ENCODE measurements around the gene HSFX2. TPM values are rescaled to one million over a fixed set of nuclear protein-coding genes. Genes with fewer than 3 reads are reported as not detected.
"Not testable (repeated sequence)": the region's sequence is repeated elsewhere in the genome, so short reads cannot be mapped to it uniquely, and the experiment has no call there.

The HSFX2 gene, protein sequence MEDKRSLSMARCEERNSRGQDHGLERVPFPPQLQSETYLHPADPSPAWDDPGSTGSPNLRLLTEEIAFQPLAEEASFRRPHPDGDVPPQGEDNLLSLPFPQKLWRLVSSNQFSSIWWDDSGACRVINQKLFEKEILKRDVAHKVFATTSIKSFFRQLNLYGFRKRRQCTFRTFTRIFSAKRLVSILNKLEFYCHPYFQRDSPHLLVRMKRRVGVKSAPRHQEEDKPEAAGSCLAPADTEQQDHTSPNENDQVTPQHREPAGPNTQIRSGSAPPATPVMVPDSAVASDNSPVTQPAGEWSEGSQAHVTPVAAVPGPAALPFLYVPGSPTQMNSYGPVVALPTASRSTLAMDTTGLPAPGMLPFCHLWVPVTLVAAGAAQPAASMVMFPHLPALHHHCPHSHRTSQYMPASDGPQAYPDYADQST
- polyA plus RNA-seq (1.3 TPM in 1 of 2 replicates, not detected in the other), polyA minus RNA-seq (not detected in 2 replicates)

DNA sequence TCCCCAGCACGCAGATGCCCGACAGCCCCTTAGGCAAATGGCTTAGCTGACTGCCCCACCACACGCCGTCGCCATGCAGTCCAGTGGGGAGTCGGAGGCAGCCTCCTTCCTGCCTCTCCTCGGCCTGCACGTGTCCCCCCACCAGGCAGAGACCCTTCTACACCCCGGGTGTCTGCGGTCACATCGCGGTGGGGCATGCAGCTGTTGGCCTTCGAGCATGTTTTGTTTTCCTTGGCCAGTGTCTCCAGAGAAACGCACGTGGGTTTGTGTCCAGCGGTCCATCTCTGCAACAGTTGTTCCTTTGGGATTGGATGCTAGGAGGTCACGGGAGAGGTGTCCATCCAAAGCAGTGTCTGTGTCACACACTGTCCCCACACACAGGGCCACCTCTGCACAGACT is at the start of gene HSFX2:
Gene HSFX2, minus strand, starts transcription at position 101 of the 400 bp plus-strand sequence. CDS start 614 bp downstream, outside the sequence.
- H3K27ac ChIP-seq (ENCODE audit: low read length); H4K20me1 ChIP-seq (ENCODE audit: insufficient read depth); H3K4me2 ChIP-seq (ENCODE audit: low read length); H3K9me2 ChIP-seq (ENCODE audit: insufficient read depth, low read length); H3K79me2 ChIP-seq (replicated peaks; ENCODE audit: insufficient read depth, low read length); H3K4me3 ChIP-seq (ENCODE audit: low read length); H2AFZ ChIP-seq (ENCODE audit: low read depth, low read length); H3K9ac ChIP-seq (ENCODE audit: low read length); H3K27me3 ChIP-seq (ENCODE audit: insufficient read depth, low read depth, low read length); H3F3A ChIP-seq (ENCODE audit: insufficient read depth, low read length, poor library complexity, severe bottlenecking); H3K36me3 ChIP-seq (ENCODE audit: insufficient read depth, low read length); H3K9me3 ChIP-seq (ENCODE audit: low read length): not testable (repeated sequence)

DNA sequence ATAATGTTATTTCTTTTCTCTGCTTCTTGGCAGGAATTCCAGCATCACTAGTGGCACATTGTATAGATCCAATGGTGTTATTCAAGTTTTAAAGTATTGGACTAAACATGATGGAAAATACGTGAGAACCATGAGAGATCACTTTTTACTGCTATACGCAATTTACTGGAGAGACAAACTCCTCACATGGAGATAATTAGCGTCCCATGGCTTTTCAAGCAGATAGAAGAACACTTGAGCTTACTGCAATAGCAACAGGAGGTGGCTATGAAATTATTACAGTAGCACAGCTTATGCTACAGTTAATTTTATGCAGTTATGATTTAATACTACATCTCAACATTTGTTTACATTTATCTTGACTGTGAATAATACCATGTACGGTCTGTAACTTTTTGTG is 48.4 kb upstream of the HSFX2 start:
- H3F3A ChIP-seq (ENCODE audit: insufficient read depth, low read length, poor library complexity, severe bottlenecking), result no peaks in the 10 kb centered on the region
- no peak overlapping the region for H3K4me3 ChIP-seq (ENCODE audit: low read length)
- no peak overlapping the region for H3K9ac ChIP-seq (ENCODE audit: low read length)
- H3K4me2 ChIP-seq (ENCODE audit: low read length), result no peak overlapping the region
- no peaks in the 10 kb centered on the region for H3K27me3 ChIP-seq (ENCODE audit: insufficient read depth, low read depth, low read length)
- no peaks in the 10 kb centered on the region for H3K9me3 ChIP-seq (ENCODE audit: low read length)
- no peaks in the 10 kb centered on the region for H3K79me2 ChIP-seq (replicated peaks; ENCODE audit: insufficient read depth, low read length)
- TF ChIP-seq TAF1 (IDR thresholded peaks at IDR 0.05; ENCODE audit: low read depth), result no peak
- no peak for TF ChIP-seq CTCF (IDR thresholded peaks at IDR 0.05; ENCODE audit: poor library complexity, severe bottlenecking)
- no peak for TF ChIP-seq POLR2AphosphoS5 (IDR thresholded peaks at IDR 0.05)
- TF ChIP-seq EP300 (conservative IDR thresholded peaks at IDR 0.05; ENCODE audit: poor library complexity, severe bottlenecking), result no peak
- TF ChIP-seq, protein P1, sequence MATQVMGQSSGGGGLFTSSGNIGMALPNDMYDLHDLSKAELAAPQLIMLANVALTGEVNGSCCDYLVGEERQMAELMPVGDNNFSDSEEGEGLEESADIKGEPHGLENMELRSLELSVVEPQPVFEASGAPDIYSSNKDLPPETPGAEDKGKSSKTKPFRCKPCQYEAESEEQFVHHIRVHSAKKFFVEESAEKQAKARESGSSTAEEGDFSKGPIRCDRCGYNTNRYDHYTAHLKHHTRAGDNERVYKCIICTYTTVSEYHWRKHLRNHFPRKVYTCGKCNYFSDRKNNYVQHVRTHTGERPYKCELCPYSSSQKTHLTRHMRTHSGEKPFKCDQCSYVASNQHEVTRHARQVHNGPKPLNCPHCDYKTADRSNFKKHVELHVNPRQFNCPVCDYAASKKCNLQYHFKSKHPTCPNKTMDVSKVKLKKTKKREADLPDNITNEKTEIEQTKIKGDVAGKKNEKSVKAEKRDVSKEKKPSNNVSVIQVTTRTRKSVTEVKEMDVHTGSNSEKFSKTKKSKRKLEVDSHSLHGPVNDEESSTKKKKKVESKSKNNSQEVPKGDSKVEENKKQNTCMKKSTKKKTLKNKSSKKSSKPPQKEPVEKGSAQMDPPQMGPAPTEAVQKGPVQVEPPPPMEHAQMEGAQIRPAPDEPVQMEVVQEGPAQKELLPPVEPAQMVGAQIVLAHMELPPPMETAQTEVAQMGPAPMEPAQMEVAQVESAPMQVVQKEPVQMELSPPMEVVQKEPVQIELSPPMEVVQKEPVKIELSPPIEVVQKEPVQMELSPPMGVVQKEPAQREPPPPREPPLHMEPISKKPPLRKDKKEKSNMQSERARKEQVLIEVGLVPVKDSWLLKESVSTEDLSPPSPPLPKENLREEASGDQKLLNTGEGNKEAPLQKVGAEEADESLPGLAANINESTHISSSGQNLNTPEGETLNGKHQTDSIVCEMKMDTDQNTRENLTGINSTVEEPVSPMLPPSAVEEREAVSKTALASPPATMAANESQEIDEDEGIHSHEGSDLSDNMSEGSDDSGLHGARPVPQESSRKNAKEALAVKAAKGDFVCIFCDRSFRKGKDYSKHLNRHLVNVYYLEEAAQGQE (IDR thresholded peaks at IDR 0.05; ENCODE audit: borderline replicate concordance), result no peak
- TF ChIP-seq RAD21 (conservative IDR thresholded peaks at IDR 0.05), result no peak
- TF ChIP-seq EZH2 (IDR thresholded peaks at IDR 0.05; ENCODE audit: borderline replicate concordance, insufficient read depth, low read length, poor library complexity, severe bottlenecking), result no peak
- no peak for TF ChIP-seq SMC3 (conservative IDR thresholded peaks at IDR 0.05; ENCODE audit: poor library complexity)
- no peak for TF ChIP-seq MXI1 (conservative IDR thresholded peaks at IDR 0.05; ENCODE audit: poor library complexity, severe bottlenecking)
- H3K9me2 ChIP-seq (ENCODE audit: insufficient read depth, low read length), result no peaks in the 10 kb centered on the region
- H3K36me3 ChIP-seq (ENCODE audit: insufficient read depth, low read length), result no peaks in the 10 kb centered on the region
- H3K27ac ChIP-seq (ENCODE audit: low read length), result no peak overlapping the region
- no peak overlapping the region for H2AFZ ChIP-seq (ENCODE audit: low read depth, low read length)
- no peaks in the 10 kb centered on the region for H4K20me1 ChIP-seq (ENCODE audit: insufficient read depth)
